C4-2B (cell line): ENCODE measurements around the gene ARVCF.

Experiments used
- CTCF ChIP-seq: fragments of 450-650 bp; conservative IDR thresholded peaks from 2 replicates; pipeline ENCODE4 v1.5.1; 2017; ENCODE audit warnings: mild to moderate bottlenecking
- ZFX ChIP-seq: fragments of 450-650 bp; IDR thresholded peaks from 2 replicates; pipeline ENCODE4 v1.6.1; 2017

GRCh38 chr22:20064545-20065262 lies 48.1 kb upstream of the ARVCF start:
- TF ChIP-seq CTCF (no peak), ZFX (no peak)
